H9 (cell line): ENCODE data around the gene TCERG1L. TPM values are rescaled to one million over a fixed set of nuclear protein-coding genes. Genes with fewer than 3 reads are reported as not detected.

Source experiments
- DNase-seq: peaks from one replicate; pipeline ENCODE4 v3.0.0-alpha.2; 2017
- H2AFZ ChIP-seq: one replicate; pipeline ENCODE4 v1.6.1; 2013; ENCODE audit warnings: mild to moderate bottlenecking, low read length, control low read depth, moderate library complexity
- H2AK5ac ChIP-seq: 2 replicates; pipeline ENCODE4 v1.6.1; 2013; ENCODE audit warnings: low read length, control low read depth, mixed read lengths; ENCODE audit not compliant: insufficient read length
- H2BK120ac ChIP-seq: one replicate; pipeline ENCODE4 v1.6.1; 2013; ENCODE audit warnings: low read depth, mild to moderate bottlenecking, low read length, control low read depth, inconsistent platforms; ENCODE audit not compliant: poor library complexity, severe bottlenecking
- H2BK12ac ChIP-seq: 2 replicates; pipeline ENCODE4 v1.6.1; 2013; ENCODE audit warnings: low read length, control low read depth, mixed read lengths, low read depth; ENCODE audit not compliant: insufficient read length
- H2BK15ac ChIP-seq: 2 replicates; pipeline ENCODE4 v1.6.1; 2013; ENCODE audit warnings: low read depth, low read length, control low read depth
- H2BK20ac ChIP-seq: one replicate; pipeline ENCODE4 v1.6.1; 2013; ENCODE audit warnings: low read depth, mild to moderate bottlenecking, low read length, control low read depth, inconsistent platforms; ENCODE audit not compliant: poor library complexity, severe bottlenecking
- H2BK5ac ChIP-seq: 2 replicates; pipeline ENCODE4 v1.6.1; 2013; ENCODE audit warnings: low read length, control low read depth, mixed read lengths; ENCODE audit not compliant: insufficient read length
- H3K14ac ChIP-seq: 2 replicates; pipeline ENCODE4 v1.6.1; 2013; ENCODE audit warnings: low read length, control low read depth; ENCODE audit not compliant: insufficient read depth
- H3K18ac ChIP-seq: 2 replicates; pipeline ENCODE4 v1.6.1; 2013; ENCODE audit warnings: low read depth, mild to moderate bottlenecking, mixed read lengths, low read length, control low read depth; ENCODE audit not compliant: insufficient read length
- H3K23ac ChIP-seq: 2 replicates; pipeline ENCODE4 v1.6.1; 2013; ENCODE audit warnings: low read length, control low read depth, mixed read lengths, low read depth; ENCODE audit not compliant: insufficient read length
- H3K23me2 ChIP-seq: 2 replicates; pipeline ENCODE4 v1.6.1; 2013; ENCODE audit warnings: low read depth, mild to moderate bottlenecking, mixed read lengths, low read length, control low read depth; ENCODE audit not compliant: insufficient read length, poor library complexity, severe bottlenecking
- H3K27ac ChIP-seq: 2 replicates; pipeline ENCODE4 v1.5.1; 2013; ENCODE audit warnings: low read length, control low read depth, mixed read lengths, low read depth; ENCODE audit not compliant: insufficient read length
- H3K27me3 ChIP-seq: 2 replicates; pipeline ENCODE4 v1.6.1; 2013; ENCODE audit warnings: low read length, control low read depth, inconsistent platforms; ENCODE audit not compliant: insufficient read depth
- H3K4ac ChIP-seq: 2 replicates; pipeline ENCODE4 v1.6.1; 2013; ENCODE audit warnings: low read depth, mild to moderate bottlenecking, control low read depth, inconsistent platforms, low read length, moderate library complexity
- H3K4me1 ChIP-seq: 2 replicates; pipeline ENCODE4 v1.6.1; 2013; ENCODE audit warnings: low read length, control low read depth, inconsistent platforms; ENCODE audit not compliant: insufficient read depth
- H3K4me2 ChIP-seq: 2 replicates; pipeline ENCODE4 v1.6.1; 2013; ENCODE audit warnings: low read length, control low read depth, mixed read lengths; ENCODE audit not compliant: insufficient read length, insufficient read depth
- H3K56ac ChIP-seq: 2 replicates; pipeline ENCODE4 v1.6.1; 2013; ENCODE audit warnings: low read depth, mild to moderate bottlenecking, mixed read lengths, low read length, control low read depth; ENCODE audit not compliant: insufficient read length
- H3K79me1 ChIP-seq: 2 replicates; pipeline ENCODE4 v1.6.1; 2013; ENCODE audit warnings: low read depth, mild to moderate bottlenecking, moderate library complexity, low read length, control low read depth, inconsistent platforms; ENCODE audit not compliant: insufficient read depth, poor library complexity, severe bottlenecking
- H3K79me2 ChIP-seq: 2 replicates; pipeline ENCODE4 v1.6.1; 2013; ENCODE audit warnings: low read length, control low read depth, inconsistent platforms; ENCODE audit not compliant: insufficient read depth
- H3K9ac ChIP-seq: 2 replicates; pipeline ENCODE4 v1.6.1; 2013; ENCODE audit warnings: low read length, control low read depth, mixed read lengths; ENCODE audit not compliant: insufficient read length; ENCODE audit errors: extremely low read depth
- H3K9me3 ChIP-seq: one replicate; pipeline ENCODE4 v1.6.1; 2013; ENCODE audit warnings: low read depth, low read length, inconsistent platforms; ENCODE audit not compliant: control insufficient read depth
- H3T11ph ChIP-seq: one replicate; pipeline ENCODE4 v1.6.1; 2013; ENCODE audit warnings: mild to moderate bottlenecking, low read length, control low read depth, inconsistent platforms
- H4K20me1 ChIP-seq: one replicate; pipeline ENCODE4 v1.6.1; 2013; ENCODE audit not compliant: control insufficient read depth, insufficient read length, insufficient read depth
- H4K5ac ChIP-seq: 2 replicates; pipeline ENCODE4 v1.6.1; 2013; ENCODE audit warnings: low read depth, mild to moderate bottlenecking, mixed read lengths, low read length, control low read depth; ENCODE audit not compliant: insufficient read length
- H4K8ac ChIP-seq: replicated peaks from 2 replicates; pipeline ENCODE4 v1.6.1; 2013; ENCODE audit warnings: low read length, control low read depth, mixed read lengths, low read depth; ENCODE audit not compliant: insufficient read length
- H4K91ac ChIP-seq: 2 replicates; pipeline ENCODE4 v1.6.1; 2013; ENCODE audit warnings: low read depth, mild to moderate bottlenecking, moderate library complexity, mixed read lengths, low read length, control low read depth; ENCODE audit not compliant: insufficient read length
- H3K27ac Mint-ChIP-seq, 3 experiments: 2 replicates in 2 of 3; 3 replicates in 1 of 3; pipeline ENCODE4 v1.8.0; 2020 to 2021; ENCODE audit warnings: mixed read lengths in 3 of 3, mild to moderate bottlenecking in 1 of 3, moderate library complexity in 1 of 3
- H3K27me3 Mint-ChIP-seq: 2 replicates; pipeline ENCODE4 v1.8.0; 2021; ENCODE audit warnings: low read depth, mild to moderate bottlenecking, moderate library complexity, mixed read lengths
- H3K36me3 Mint-ChIP-seq, 3 experiments: 2 replicates in 2 of 3; 3 replicates in 1 of 3; pipeline ENCODE4 v1.8.0; 2020 to 2021; ENCODE audit warnings: low read depth in 3 of 3, mixed read lengths in 3 of 3; ENCODE audit not compliant: insufficient read depth in 1 of 3
- H3K4me1 Mint-ChIP-seq, 2 experiments: 2 replicates each; pipeline ENCODE4 v1.8.0; 2020; ENCODE audit warnings: mixed read lengths in 2 of 2
- H3K4me3 Mint-ChIP-seq, 2 experiments: 2 replicates in 1 of 2; 3 replicates in 1 of 2; pipeline ENCODE4 v1.8.0; 2020 to 2021; ENCODE audit warnings: mild to moderate bottlenecking in 2 of 2, mixed read lengths in 2 of 2, moderate library complexity in 1 of 2
- H3K9me3 Mint-ChIP-seq, 2 experiments: 2 replicates in 1 of 2; 3 replicates in 1 of 2; pipeline ENCODE4 v1.8.0; 2020; ENCODE audit warnings: mild to moderate bottlenecking in 2 of 2, mixed read lengths in 2 of 2, moderate library complexity in 1 of 2
- WGBS: extraction: QIAGEN DNeasy Blood & Tissue Kit; methylation state at CpG from one replicate; pipeline ENCODE4 v1.1.7; 2013; ENCODE audit warnings: missing lambda C conversion rate, low lambda C conversion rate, mixed read lengths; ENCODE audit not compliant: insufficient read length; ENCODE audit errors: extremely low coverage; 5-methylcytosine and 5-hydroxymethylcytosine counted together
- total RNA-seq: library from RNA; stranded (reverse); gene quantifications from 2 replicates; pipeline ENCODE4 v1.2.1, GENCODE V29; 2021
- TF ChIP-seq, protein P1 (sequence below): fragments of 200-600 bp; sonication (generic); conservative IDR thresholded peaks from 3 replicates; pipeline ENCODE4 v1.8.0; 2021; ENCODE audit warnings: antibody characterized with exemption, mild to moderate bottlenecking

TCERG1L gene
- total RNA-seq, 1 experiment from 2014 or later, result 3.3 TPM

DNA sequence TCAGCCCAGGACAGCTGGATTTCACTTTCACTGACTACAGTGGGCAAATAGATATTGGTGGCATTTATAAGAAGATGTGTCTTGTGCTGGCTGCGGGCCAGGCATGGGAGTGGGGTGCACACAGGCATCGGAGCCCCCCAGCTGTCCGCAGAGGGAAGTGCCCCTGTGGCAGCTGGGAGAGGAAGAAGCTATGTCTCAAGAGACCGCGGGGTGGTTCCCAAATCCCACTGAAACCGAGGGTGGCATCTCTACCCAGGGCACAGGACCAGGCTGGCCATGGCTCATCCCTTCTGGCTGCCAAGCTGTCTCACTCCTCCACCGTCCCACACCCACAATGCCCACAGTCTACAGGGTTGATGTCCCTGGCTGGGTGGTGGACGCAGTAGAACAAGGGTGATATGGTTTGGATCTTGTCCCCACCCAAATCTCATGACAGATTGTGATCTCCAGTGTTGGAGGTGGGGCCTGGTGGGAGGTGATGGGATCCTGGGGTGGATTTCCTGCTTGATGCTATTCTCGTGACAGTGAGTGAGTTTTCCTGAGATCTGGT, 94.8 kb downstream of the TCERG1L start:
- H2BK20ac ChIP-seq, result no peak overlapping the region
- Mint-ChIP-seq H3K9me3 (no peaks in the 10 kb centered on the region; a peak in 1 of 5 replicates), H3K27ac (peak overlapping the region in 2 of 3 experiments; percentile 12 to 15; a peak in 2 of 7 replicates), H3K4me3 (no peak overlapping the region), H3K36me3 (no peaks in the 10 kb centered on the region), H3K4me1 (peaks cover 4% of the 10 kb centered on the region in 2 experiments; a peak in 2 of 4 replicates), H3K27me3 (no peaks in the 10 kb centered on the region)
- H3K27ac ChIP-seq, result no peak overlapping the region
- H3K14ac ChIP-seq, result no peak overlapping the region
- no peak overlapping the region for H4K8ac ChIP-seq
- no peak overlapping the region for H4K91ac ChIP-seq
- TF ChIP-seq, protein P1, sequence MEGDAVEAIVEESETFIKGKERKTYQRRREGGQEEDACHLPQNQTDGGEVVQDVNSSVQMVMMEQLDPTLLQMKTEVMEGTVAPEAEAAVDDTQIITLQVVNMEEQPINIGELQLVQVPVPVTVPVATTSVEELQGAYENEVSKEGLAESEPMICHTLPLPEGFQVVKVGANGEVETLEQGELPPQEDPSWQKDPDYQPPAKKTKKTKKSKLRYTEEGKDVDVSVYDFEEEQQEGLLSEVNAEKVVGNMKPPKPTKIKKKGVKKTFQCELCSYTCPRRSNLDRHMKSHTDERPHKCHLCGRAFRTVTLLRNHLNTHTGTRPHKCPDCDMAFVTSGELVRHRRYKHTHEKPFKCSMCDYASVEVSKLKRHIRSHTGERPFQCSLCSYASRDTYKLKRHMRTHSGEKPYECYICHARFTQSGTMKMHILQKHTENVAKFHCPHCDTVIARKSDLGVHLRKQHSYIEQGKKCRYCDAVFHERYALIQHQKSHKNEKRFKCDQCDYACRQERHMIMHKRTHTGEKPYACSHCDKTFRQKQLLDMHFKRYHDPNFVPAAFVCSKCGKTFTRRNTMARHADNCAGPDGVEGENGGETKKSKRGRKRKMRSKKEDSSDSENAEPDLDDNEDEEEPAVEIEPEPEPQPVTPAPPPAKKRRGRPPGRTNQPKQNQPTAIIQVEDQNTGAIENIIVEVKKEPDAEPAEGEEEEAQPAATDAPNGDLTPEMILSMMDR, result no peak
- H2BK12ac ChIP-seq, result no peak overlapping the region
- H4K5ac ChIP-seq, result no peak overlapping the region
- no peaks in the 10 kb centered on the region for H3K4me1 ChIP-seq
- no peak overlapping the region for H2AFZ ChIP-seq
- no peak overlapping the region for H2BK15ac ChIP-seq
- no peak overlapping the region for H3K9ac ChIP-seq
- no peak overlapping the region for H3K18ac ChIP-seq
- H2AK5ac ChIP-seq, result no peak overlapping the region
- DNase-seq, result no peak
- H3T11ph ChIP-seq, result no peak overlapping the region
- H4K20me1 ChIP-seq, result no peaks in the 10 kb centered on the region
- H2BK120ac ChIP-seq, result no peak overlapping the region
- no peaks in the 10 kb centered on the region for H3K23me2 ChIP-seq
- no peaks in the 10 kb centered on the region for H3K79me1 ChIP-seq
- no peak overlapping the region for H3K4ac ChIP-seq
- no CpG with 5 or more reads among the region's 9 CpGs for WGBS
- H3K56ac ChIP-seq, result no peak overlapping the region
- no peak overlapping the region for H2BK5ac ChIP-seq
- no peak overlapping the region for H3K23ac ChIP-seq
- H3K79me2 ChIP-seq, result no peaks in the 10 kb centered on the region
- no peaks in the 10 kb centered on the region for H3K27me3 ChIP-seq
- H3K9me3 ChIP-seq, result no peaks in the 10 kb centered on the region
- H3K4me2 ChIP-seq, result no peak overlapping the region
